GM12878 (cell line): ENCODE data around the gene PROCA1. TPM values are rescaled to one million over a fixed set of nuclear protein-coding genes. Genes with fewer than 3 reads are reported as not detected.

Source experiments
- ATAC-seq: fragments of 200-7000 bp; cut with Tn5 transposase; 3 replicates; pipeline ENCODE4 v1.9.1; 2020; ENCODE audit warnings: mild to moderate bottlenecking, moderate library complexity
- BruUV-seq: library from RNA; stranded (reverse); fragments of 400-500 nt; replicated peaks from 2 replicates; lab custom pipeline; 2021; lab: Mats Ljungman, UMichigan
- CTCF ChIA-PET: fragments of 300-600 bp; sonication (Branson Sonifier 250); formaldehyde crosslinking; extraction: SDS; loops from one replicate; lab custom pipeline; 2021; ENCODE audit warnings: inconsistent platforms; lab: Yijun Ruan, JAX
- POLR2A ChIA-PET: fragments of 350-600 bp; formaldehyde crosslinking; extraction: SDS; loops from one replicate; lab custom pipeline; 2021; ENCODE audit warnings: inconsistent platforms; lab: Charles Lee
- RAD21 ChIA-PET: fragments of 300-600 bp; sonication (Branson Sonifier 250); formaldehyde crosslinking; loops from one replicate; lab custom pipeline; 2023; ENCODE audit warnings: antibody characterized with exemption; ENCODE audit not compliant: unreplicated experiment; lab: Charles Lee
- SMC1A ChIA-PET: fragments of 300-600 bp; sonication (Branson Sonifier 250); formaldehyde crosslinking; loops from one replicate; lab custom pipeline; 2023; ENCODE audit not compliant: unreplicated experiment, uncharacterized antibody; lab: Charles Lee
- DNase-seq: peaks from one replicate; pipeline ENCODE4 v3.0.0-alpha.2; 2011; ENCODE audit warnings: low read depth, low spot score
- FAIRE-seq: peaks from 3 replicates; lab custom pipeline; 2011; peaks lifted over from hg19 to GRCh38; lab: Jason Lieb, UNC
- H2AFZ ChIP-seq: 2 replicates; pipeline ENCODE4 v1.6.0; 2011; ENCODE audit warnings: low read depth, low read length, control low read depth; ENCODE audit not compliant: control insufficient read depth
- H3K27ac ChIP-seq: 2 replicates; pipeline ENCODE4 v1.5.1; 2011; ENCODE audit warnings: control low read depth; ENCODE audit not compliant: control insufficient read depth, insufficient read depth
- H3K27me3 ChIP-seq, 2 experiments: replicated peaks in 1 of 2; 2 replicates each; pipeline versions ENCODE4 v1.6.0 to v1.6.1; 2011; ENCODE audit warnings: low read length in 1 of 2; ENCODE audit not compliant: control insufficient read depth in 2 of 2, insufficient read depth in 2 of 2
- H3K36me3 ChIP-seq, 2 experiments: 2 replicates each; pipeline ENCODE4 v1.5.1; 2011; ENCODE audit warnings: low read length in 1 of 2; ENCODE audit not compliant: control insufficient read depth in 2 of 2, insufficient read depth in 2 of 2
- H3K4me1 ChIP-seq: 2 replicates; pipeline ENCODE4 v1.6.1; 2011; ENCODE audit warnings: mild to moderate bottlenecking, low read length, moderate library complexity, mixed read lengths; ENCODE audit not compliant: control insufficient read depth, insufficient read depth
- H3K4me2 ChIP-seq: 2 replicates; pipeline ENCODE4 v1.6.0; 2011; ENCODE audit warnings: control low read depth; ENCODE audit not compliant: control insufficient read depth, insufficient read depth
- H3K4me3 ChIP-seq: fragments of 200-600 bp; sonication (generic); 2 replicates; pipeline ENCODE4 v1.5.1; 2016
- H3K79me2 ChIP-seq: 2 replicates; pipeline ENCODE4 v1.6.0; 2011; ENCODE audit warnings: low read length; ENCODE audit not compliant: control insufficient read depth, insufficient read depth
- H3K9ac ChIP-seq: 2 replicates; pipeline ENCODE4 v1.8.0; 2011; ENCODE audit warnings: low read length, control low read depth, mixed read lengths; ENCODE audit not compliant: control insufficient read depth, insufficient read depth
- H3K9me3 ChIP-seq: replicated peaks from 3 replicates; pipeline ENCODE4 v1.5.1; 2011; ENCODE audit warnings: mild to moderate bottlenecking, low read length; ENCODE audit not compliant: control insufficient read depth, insufficient read depth
- H4K20me1 ChIP-seq: 2 replicates; pipeline ENCODE4 v1.6.0; 2011; ENCODE audit not compliant: control insufficient read depth, insufficient read depth
- ASH2L ChIP-seq: fragments of 300-600, 200-600 bp; sonication (generic); IDR thresholded peaks from 2 replicates; pipeline ENCODE4 v1.6.1; 2017; ENCODE audit warnings: low read depth, mild to moderate bottlenecking, borderline replicate concordance
- ESRRA ChIP-seq: IDR thresholded peaks from 2 replicates; pipeline ENCODE4 v1.6.1; 2012; ENCODE audit warnings: mild to moderate bottlenecking, low read length, improper control_type of control experiment
- NBN ChIP-seq: fragments of 450-650 bp; IDR thresholded peaks from 2 replicates; pipeline ENCODE4 v1.6.1; 2016
- YY1 ChIP-seq: IDR thresholded peaks from 2 replicates; pipeline ENCODE4 v1.6.1; 2011; ENCODE audit warnings: low read depth, mild to moderate bottlenecking, low read length
- WGBS: methylation state at CpG from one replicate; pipeline ENCODE4 v1.1.6; 2016; ENCODE audit warnings: low lambda C conversion rate; ENCODE audit not compliant: insufficient replicate concordance, insufficient coverage; ENCODE audit errors: missing lambda C conversion rate; 5-methylcytosine and 5-hydroxymethylcytosine counted together
- in situ Hi-C: fragments of 300-500 bp; cut with MboI; formaldehyde crosslinking; loops from 9 replicates; pipeline ENCODE4 v1.14.3; 2018; ENCODE audit warnings: mixed read lengths
- intact Hi-C: fragments of 100-400 bp; cut with micrococcal nuclease; formaldehyde crosslinking; loops from one replicate; pipeline ENCODE4 v1.14.2; 2022; ENCODE audit not compliant: unreplicated experiment
- polyA plus RNA-seq, 11 experiments: library from polyadenylated mRNA; depleted of rRNA in 4 of 11; unstranded in 6 of 11; stranded (reverse) in 5 of 11; fragments of >200 nt; fragmentation: Nextera tagmentation in 4 of 11; fragmentation: Illumina TruSeq in 1 of 11; extraction: Ambion mirVana in 4 of 11; extraction: Trizol in 1 of 11; gene quantifications; 1 replicate in 1 of 11; 2 replicates in 10 of 11; pipeline versions ENCODE4 v1.2.1 to v1.2.3, GENCODE V29; 2011 to 2016; ENCODE audit warnings: inconsistent platforms in 2 of 11, missing spikeins in 2 of 11, low read depth in 1 of 11
- total RNA-seq, 4 experiments: library from RNA; depleted of rRNA in 3 of 4; stranded (reverse); fragments of >200 nt in 3 of 4; fragmentation: Illumina TruSeq in 1 of 4; extraction: Trizol in 1 of 4; gene quantifications; 2 replicates each; pipeline versions ENCODE4 v1.2.1 to v1.2.3, GENCODE V29; 2013 to 2021
- TF ChIP-seq, protein P1 (sequence below): fragments of 450-650 bp; formaldehyde crosslinking; IDR thresholded peaks from 2 replicates; pipeline ENCODE4 v1.4.0; 2020; ENCODE audit warnings: mild to moderate bottlenecking, moderate library complexity

The PROCA1 gene
- total and polyA plus RNA-seq, 10 of the 15 experiments (the other 5 are each of a cell fraction or from before 2014, with no cell fraction given) = 0.35 to 4.8 (median 1.4) TPM

DNA sequence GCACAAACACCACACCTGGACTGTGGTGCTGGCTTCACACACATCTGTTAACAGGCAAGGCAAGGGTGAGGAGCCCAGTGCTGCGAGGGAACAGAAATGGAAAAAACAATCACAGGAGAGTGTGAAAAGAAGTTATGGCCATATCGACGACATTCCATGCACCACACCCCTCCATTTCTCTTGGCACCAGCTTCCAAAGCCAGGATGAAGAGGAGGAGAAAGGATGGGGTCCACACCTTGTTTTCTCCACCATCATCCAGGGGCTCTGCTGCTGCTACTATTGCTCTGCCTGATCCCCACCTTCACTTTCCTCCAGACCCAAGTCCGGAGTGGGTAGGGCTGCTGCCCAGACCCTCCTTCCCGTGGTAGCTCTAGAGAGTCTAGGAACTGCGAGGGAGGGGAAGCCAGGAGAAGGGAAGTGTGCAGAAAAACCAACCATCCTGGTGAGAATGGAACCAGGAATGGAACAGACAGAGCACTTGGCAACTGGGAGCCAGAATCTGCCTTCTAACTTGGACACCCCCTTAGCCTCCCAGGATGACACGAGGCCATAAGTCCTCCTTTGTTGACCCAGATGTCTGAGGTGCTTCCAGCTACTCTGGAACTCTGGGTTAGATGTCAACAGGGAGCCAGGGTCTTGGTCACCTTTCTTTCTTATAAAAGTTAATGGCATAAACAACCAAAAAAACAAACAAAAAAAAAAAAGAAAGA, 1.2 kb upstream of the PROCA1 start:
- CTCF ChIA-PET = interaction anchor here (0.5 to 3.1 kb wide), 9 partner anchors 14 to 252 kb away, joined by 3 to 18 read pairs (median 5); partner anchors contain the start of gene TLCD1
- TF ChIP-seq ESRRA = no peak
- TF ChIP-seq, protein P1, sequence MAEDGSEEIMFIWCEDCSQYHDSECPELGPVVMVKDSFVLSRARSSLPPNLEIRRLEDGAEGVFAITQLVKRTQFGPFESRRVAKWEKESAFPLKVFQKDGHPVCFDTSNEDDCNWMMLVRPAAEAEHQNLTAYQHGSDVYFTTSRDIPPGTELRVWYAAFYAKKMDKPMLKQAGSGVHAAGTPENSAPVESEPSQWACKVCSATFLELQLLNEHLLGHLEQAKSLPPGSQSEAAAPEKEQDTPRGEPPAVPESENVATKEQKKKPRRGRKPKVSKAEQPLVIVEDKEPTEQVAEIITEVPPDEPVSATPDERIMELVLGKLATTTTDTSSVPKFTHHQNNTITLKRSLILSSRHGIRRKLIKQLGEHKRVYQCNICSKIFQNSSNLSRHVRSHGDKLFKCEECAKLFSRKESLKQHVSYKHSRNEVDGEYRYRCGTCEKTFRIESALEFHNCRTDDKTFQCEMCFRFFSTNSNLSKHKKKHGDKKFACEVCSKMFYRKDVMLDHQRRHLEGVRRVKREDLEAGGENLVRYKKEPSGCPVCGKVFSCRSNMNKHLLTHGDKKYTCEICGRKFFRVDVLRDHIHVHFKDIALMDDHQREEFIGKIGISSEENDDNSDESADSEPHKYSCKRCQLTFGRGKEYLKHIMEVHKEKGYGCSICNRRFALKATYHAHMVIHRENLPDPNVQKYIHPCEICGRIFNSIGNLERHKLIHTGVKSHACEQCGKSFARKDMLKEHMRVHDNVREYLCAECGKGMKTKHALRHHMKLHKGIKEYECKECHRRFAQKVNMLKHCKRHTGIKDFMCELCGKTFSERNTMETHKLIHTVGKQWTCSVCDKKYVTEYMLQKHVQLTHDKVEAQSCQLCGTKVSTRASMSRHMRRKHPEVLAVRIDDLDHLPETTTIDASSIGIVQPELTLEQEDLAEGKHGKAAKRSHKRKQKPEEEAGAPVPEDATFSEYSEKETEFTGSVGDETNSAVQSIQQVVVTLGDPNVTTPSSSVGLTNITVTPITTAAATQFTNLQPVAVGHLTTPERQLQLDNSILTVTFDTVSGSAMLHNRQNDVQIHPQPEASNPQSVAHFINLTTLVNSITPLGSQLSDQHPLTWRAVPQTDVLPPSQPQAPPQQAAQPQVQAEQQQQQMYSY (CRISPR knock-in tag) = no peak
- TF ChIP-seq YY1 = no peak
- no peak for TF ChIP-seq NBN
- no peak for TF ChIP-seq ASH2L
- H3K9me3 ChIP-seq = no peaks in the 10 kb centered on the region
- peaks cover 9% of the 10 kb centered on the region for H3K4me1 ChIP-seq
- RAD21 ChIA-PET = interaction anchor here (0.8 to 3.4 kb wide), 3 partner anchors 12 to 68 kb away, joined by 3 to 20 read pairs (median 5); partner anchors contain the start of genes BLTP2 and TLCD1
- no peak overlapping the region for H3K4me3 ChIP-seq
- no peak for DNase-seq
- no peaks in the 10 kb centered on the region for H4K20me1 ChIP-seq
- FAIRE-seq = no peak
- POLR2A ChIA-PET = interaction anchor here (0.7 to 3.5 kb wide), 9 partner anchors 7 to 180 kb away, joined by 3 to 29 read pairs (median 10); partner anchors contain the start of genes ALDOC, BLTP2, RPL23A and SDF2
- no peak for ATAC-seq
- H3K36me3 ChIP-seq = no peaks in the 10 kb centered on the region; a peak in 1 of 4 replicates
- no peak overlapping the region for H3K27ac ChIP-seq
- in situ Hi-C loops (no loop called here), intact Hi-C loops (loop anchor here (10.0 kb wide), 1 partner anchor 158 kb away; the partner anchor contains the start of gene UNC119)
- peak overlapping the region; percentile 57 for H2AFZ ChIP-seq
- no peaks in the 10 kb centered on the region for H3K79me2 ChIP-seq
- H3K4me2 ChIP-seq = no peak overlapping the region
- SMC1A ChIA-PET = interaction anchor here (1.2 to 2.6 kb wide), 7 partner anchors 7 to 69 kb away, joined by 3 to 13 read pairs (median 4); partner anchors contain the start of genes NEK8, RPL23A, SDF2 and SUPT6H
- no peaks in the 10 kb centered on the region for H3K27me3 ChIP-seq
- H3K9ac ChIP-seq = no peak overlapping the region
- 81% methylated on average over 7 of the region's 7 CpGs for WGBS
- BruUV-seq = no TSS peak
